Activated CD4-positive, alpha-beta T cell treated with anti-CD3 and anti-CD28 coated beads, Interleukin-2, amount 50 U/mL, for 1 hour (primary cell): ENCODE measurements around the gene EYA2.

Source experiments
- DNase-seq: peaks from one replicate; pipeline ENCODE4 v3.0.0-alpha.2; 2020

Gene EYA2

GRCh38 chr20:47122560-47122959 is 227.9 kb downstream of the EYA2 start:
- no peak for DNase-seq

- DNase-seq, result no peak
Observed at GRCh38 chr20:47124181-47124717, 229.6 kb downstream of the EYA2 start.

- DNase-seq, result no peak
Observed at GRCh38 chr20:47125508-47125757, 230.8 kb downstream of the EYA2 start.

GRCh38 chr20:47125758-47126591 is 231.3 kb downstream of the EYA2 start:
- no peak for DNase-seq

GRCh38 chr20:47126709-47127108 is 232.1 kb downstream of the EYA2 start:
- DNase-seq, result no peak

- no peak for DNase-seq
Observed at GRCh38 chr20:47127546-47127945, 232.9 kb downstream of the EYA2 start.

- no peak for DNase-seq
Observed at GRCh38 chr20:47127999-47128398, 233.4 kb downstream of the EYA2 start.

GRCh38 chr20:47129306-47129705 is 234.7 kb downstream of the EYA2 start:
- no peak for DNase-seq

- DNase-seq, result no peak
Observed at GRCh38 chr20:47133809-47134456, 239.3 kb downstream of the EYA2 start.

- DNase-seq, result no peak
Observed at GRCh38 chr20:47136782-47137181, 242.1 kb downstream of the EYA2 start.

GRCh38 chr20:47137231-47137870 is 242.7 kb downstream of the EYA2 start:
- DNase-seq, result no peak

- no peak for DNase-seq
Observed at GRCh38 chr20:47139934-47140535, 245.4 kb downstream of the EYA2 start.

- no peak for DNase-seq
Observed at GRCh38 chr20:47141350-47141921, 246.8 kb downstream of the EYA2 start.

GRCh38 chr20:47141941-47142773 is 247.5 kb downstream of the EYA2 start:
- no peak for DNase-seq

GRCh38 chr20:47142774-47143170 is 248.1 kb downstream of the EYA2 start:
- DNase-seq, result no peak

- no peak for DNase-seq
Observed at GRCh38 chr20:47143657-47144056, 249.0 kb downstream of the EYA2 start.

GRCh38 chr20:47144463-47144862 is 249.8 kb downstream of the EYA2 start:
- DNase-seq, result no peak

- no peak for DNase-seq
Observed at GRCh38 chr20:47146686-47147085, 252.0 kb downstream of the EYA2 start.

GRCh38 chr20:47148059-47148458 is 253.4 kb downstream of the EYA2 start:
- no peak for DNase-seq

GRCh38 chr20:47149939-47150338 is 255.3 kb downstream of the EYA2 start:
- no peak for DNase-seq

- DNase-seq, result no peak
Observed at GRCh38 chr20:47150403-47151152, 255.9 kb downstream of the EYA2 start.

- no peak for DNase-seq
Observed at GRCh38 chr20:47152068-47152467, 257.4 kb downstream of the EYA2 start.
